NCI-H526 (cell line): ENCODE data around the gene LRRC58.
"Not testable (repeated sequence)": the region's sequence is repeated elsewhere in the genome, so short reads cannot be mapped to it uniquely, and the experiment has no call there.

Experiments
- DNase-seq, 2 experiments: peaks; one replicate each; lab custom pipeline; 2025; lab: John Stamatoyannopoulos, UW

LRRC58 gene

GRCh38 chr3:120348991-120349854 lies at the start of gene LRRC58:
Gene LRRC58, minus strand, starts transcription at chr3:120349354. Its CDS starts 111 bp downstream, at chr3:120349243.
- DNase-seq: peak; percentile 83 to 98

- DNase-seq: no peak
These were observed 47.3 kb upstream of the LRRC58 start for GRCh38 chr3:120396469-120396868.

- no peak for DNase-seq
These were observed 45.2 kb upstream of the LRRC58 start for GRCh38 chr3:120394347-120394746.

GRCh38 chr3:120393761-120394160 lies 44.6 kb upstream of the LRRC58 start:
- DNase-seq: no peak

- no peak for DNase-seq
These were observed 44.1 kb upstream of the LRRC58 start for GRCh38 chr3:120393243-120393642.

- no peak for DNase-seq
These were observed 33.8 kb upstream of the LRRC58 start for GRCh38 chr3:120382941-120383447.

GRCh38 chr3:120381503-120381902 lies 32.3 kb upstream of the LRRC58 start:
- DNase-seq: no peak

- DNase-seq: not testable (repeated sequence)
These were observed 28.8 kb upstream of the LRRC58 start for GRCh38 chr3:120377948-120378347.

GRCh38 chr3:120370463-120370862 lies 21.3 kb upstream of the LRRC58 start:
- peak in 1 of 2 experiments; percentile 3 for DNase-seq

GRCh38 chr3:120369037-120369467 lies 19.9 kb upstream of the LRRC58 start:
- no peak for DNase-seq

- no peak for DNase-seq
These were observed 19.0 kb upstream of the LRRC58 start for GRCh38 chr3:120368172-120368571.

- no peak for DNase-seq
These were observed 15.7 kb upstream of the LRRC58 start for GRCh38 chr3:120364821-120365220.

- no peak for DNase-seq
These were observed 14.9 kb upstream of the LRRC58 start for GRCh38 chr3:120364101-120364500.

- DNase-seq: no peak
These were observed 8.7 kb upstream of the LRRC58 start for GRCh38 chr3:120357807-120358206.

- no peak for DNase-seq
These were observed 6.3 kb upstream of the LRRC58 start for GRCh38 chr3:120355486-120355885.

GRCh38 chr3:120353463-120353862 lies 4.3 kb upstream of the LRRC58 start:
- DNase-seq: no peak

GRCh38 chr3:120352017-120352416 lies 2.9 kb upstream of the LRRC58 start:
- DNase-seq: no peak

GRCh38 chr3:120350401-120350941 lies 1.3 kb upstream of the LRRC58 start:
- DNase-seq: peak in 1 of 2 experiments; percentile 3

GRCh38 chr3:120349855-120350125 lies 636 bp upstream of the LRRC58 start:
- DNase-seq: no peak

GRCh38 chr3:120348065-120348990 lies 826 bp downstream of the LRRC58 start:
- peak; percentile 74 to 87 for DNase-seq

- no peak for DNase-seq
These were observed 4.8 kb downstream of the LRRC58 start for GRCh38 chr3:120344349-120344748.

- no peak for DNase-seq
These were observed 7.4 kb downstream of the LRRC58 start for GRCh38 chr3:120341658-120342346.
